HG03025 (cell line): Measurements from ENCODE around the gene CYB561.

Source experiments
- ATAC-seq: cut with Tn5 transposase; IDR thresholded peaks from one replicate; pipeline ENCODE4 v1.9.1; 2021; ENCODE audit warnings: mild to moderate bottlenecking, moderate library complexity; ENCODE audit not compliant: unreplicated experiment, low FRiP score

CYB561 gene

DNA sequence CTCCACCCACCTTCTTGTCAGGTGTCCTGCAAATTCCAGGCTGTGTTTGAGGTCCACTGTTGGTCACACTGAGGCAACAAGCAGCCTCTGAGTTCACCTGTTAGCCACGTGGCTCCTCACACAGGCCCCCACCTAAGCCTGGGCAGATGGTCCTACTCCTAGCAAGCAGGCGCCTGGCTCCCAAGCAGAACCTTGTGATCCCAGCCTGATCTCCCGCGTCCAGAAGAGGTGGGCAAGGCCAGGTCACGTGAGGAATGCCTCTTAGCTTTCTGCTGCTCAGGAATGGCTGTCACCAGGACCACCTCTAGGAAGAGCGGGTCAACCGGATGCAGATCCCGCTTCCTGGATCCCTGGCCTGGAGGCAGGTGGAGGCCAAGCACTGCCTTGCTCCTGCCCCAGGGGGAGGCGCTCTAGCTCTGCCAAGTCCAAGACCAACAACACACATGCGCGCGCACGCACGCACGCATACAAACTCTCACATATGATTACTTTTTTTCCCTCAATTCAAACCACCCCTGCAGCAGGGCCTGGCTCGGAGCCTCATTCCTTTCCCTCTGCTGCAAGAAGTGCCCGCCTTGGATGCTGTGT, 9.5 kb downstream of the CYB561 start:
- no peak for ATAC-seq

DNA sequence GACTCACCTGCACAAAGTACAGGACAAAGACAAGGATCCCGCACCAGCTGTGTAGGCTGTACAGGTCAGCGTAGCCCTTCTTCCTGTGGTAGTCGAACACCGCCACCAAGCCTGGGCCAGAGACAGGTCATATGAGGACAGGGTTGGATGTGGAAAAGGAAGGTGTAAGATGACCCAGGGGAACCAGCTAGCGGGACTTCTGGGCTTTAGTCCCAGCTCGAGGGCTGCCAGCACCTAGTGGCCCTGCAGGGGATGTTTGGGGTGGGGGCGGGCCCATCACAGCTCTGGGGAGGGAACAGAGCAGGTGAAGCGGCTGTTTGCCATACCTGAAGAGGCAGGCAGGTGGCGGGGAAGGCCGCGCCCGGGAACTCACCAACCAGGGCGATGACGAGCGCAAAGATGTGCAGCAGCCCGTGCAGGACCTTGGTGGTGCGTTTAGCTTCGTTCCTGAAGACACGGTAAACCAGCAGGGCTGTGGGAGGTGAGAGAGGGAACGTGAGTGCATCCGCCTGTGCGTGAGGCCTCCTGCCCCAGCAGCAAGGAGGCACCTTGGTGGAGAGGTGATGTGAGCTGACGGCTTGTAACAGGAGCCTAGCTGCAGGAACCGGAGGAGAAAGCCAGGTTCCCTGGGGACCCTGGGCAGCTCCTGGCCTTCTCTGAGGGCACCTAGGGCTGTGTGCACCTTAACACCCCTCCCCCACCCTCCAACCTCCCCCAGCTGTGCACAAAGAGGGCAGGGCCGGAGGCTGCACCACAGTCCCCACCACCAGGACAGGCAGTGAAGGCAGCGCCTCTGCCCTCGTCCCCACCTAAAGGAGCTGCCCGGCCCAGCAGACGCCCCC, 10.2 kb downstream of the CYB561 start:
- no peak for ATAC-seq

DNA sequence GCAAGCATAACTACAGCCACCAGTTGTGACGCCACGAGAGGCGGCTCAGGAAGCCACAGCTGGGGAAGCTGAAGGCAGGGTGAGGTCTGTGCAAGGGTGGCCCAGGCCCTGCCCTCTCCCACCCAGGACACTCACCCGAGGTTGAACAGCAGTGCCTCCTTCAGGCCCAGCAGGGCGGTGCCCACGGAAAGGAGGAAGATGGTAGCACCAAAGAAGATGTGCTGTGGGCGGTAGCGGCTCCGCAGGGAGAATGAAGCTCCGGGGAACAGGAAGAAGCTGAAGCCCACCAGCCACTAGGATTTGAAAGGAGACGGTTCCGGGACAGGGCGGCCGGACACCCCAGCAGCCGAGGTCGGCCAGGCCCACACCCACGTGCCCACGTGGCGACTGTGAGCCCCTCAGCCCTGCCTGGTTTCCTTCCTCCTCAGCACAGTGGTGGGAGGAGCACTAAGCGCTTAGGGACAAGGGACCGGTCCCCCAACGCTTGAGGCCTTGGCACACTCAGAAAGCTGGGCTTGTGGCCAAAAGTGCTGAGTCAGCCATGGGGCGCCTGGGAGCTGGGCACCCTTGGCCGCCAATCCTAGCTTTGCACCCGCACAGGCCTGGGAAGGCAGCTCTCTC, 11.0 kb downstream of the CYB561 start:
- no peak for ATAC-seq

DNA sequence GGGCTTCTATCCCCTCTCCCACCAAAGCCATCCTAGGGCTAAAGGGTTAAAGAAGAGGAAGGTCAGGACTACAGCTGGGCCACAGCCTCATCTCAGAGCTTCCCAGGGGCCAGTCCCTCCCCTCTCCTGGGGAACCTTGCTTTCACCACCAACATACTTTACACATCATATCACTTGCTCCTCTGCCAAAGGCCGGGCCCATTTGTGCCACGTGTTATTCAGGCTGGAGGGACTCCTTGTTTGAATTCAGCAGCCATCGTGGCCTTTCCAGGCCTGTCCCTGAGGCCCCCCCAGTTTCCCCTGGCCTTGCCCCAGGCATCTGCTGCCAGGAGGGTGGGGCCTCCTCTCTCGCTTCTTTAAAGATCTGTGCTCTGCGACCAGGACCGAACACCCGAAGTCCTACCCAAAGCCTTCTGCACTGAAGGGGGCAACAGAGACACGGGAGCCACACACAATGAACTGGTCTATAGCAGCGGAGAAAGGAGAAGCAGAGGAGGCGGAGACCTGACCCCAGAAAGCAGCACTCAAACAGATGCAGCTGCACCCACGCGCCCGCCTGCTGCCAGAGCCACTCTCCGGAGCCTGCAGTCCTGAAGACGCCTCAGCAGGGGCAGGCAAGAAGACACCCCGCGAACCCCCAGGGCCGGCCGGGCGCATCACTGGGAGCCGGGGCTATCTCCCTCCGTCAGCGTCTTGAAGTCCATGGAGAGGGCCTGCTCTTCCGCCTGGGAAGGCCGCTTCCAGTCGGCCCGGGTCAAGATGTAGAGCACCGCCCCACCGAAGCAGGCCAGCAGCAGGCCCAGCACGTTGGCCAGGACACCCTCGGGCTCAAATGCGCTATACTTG, 12.1 kb downstream of the CYB561 start:
- ATAC-seq: no peak

DNA sequence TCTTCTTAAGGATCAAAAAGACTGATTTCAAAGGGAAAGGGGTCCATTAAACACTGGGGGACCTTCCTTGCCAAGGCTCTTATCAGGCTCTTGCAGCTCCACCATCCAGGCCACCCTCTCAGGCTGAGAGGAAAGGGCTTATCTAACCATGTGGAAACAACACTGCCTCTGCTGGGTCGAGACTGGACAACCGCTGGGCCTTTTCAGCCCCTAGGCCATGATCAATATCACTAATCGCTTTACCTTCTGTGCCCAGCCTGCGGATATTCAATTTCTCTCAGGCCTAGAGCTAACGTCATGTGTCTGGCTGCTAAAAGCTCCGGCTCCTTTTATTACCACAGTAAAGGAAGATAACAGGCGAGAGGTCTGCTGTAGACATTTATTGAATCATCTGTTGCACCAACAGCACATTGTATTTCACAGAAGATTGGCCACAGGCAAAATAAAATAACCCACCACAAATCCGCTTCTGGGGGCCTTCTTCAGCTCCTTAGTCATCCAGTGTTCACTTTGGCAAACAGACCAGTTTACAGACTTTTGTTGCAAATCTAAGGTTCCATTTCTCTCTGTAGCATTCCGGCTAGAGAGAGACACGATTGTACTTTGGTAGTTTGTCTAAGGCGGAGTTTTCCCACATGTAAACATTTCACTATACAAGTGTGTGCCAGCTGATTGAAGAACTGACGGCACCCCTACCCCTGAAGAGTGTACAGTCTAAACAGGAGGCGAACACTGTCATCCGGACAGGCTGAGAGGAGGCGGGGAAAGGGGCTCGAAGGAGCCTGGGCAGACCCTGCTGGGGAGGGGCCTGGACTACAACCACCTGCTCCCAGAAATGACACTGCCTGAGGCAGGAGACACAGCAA, 13.9 kb downstream of the CYB561 start:
- ATAC-seq: no peak

DNA sequence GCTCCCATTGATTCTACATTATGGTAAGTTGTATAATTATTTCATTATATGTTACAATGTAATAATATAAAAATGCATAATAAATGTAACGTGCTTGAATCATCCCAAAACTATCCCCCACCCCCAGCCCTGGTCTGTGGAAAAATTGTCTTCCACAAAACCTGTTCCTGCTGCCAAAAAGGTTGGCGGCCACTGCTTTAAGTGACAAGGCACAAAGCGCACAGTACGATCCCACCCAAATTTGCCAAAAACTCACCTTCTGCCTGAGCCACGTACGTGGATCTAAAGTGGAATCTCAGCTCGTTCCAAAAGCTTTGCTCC, 14.5 kb downstream of the CYB561 start:
- no peak for ATAC-seq

DNA sequence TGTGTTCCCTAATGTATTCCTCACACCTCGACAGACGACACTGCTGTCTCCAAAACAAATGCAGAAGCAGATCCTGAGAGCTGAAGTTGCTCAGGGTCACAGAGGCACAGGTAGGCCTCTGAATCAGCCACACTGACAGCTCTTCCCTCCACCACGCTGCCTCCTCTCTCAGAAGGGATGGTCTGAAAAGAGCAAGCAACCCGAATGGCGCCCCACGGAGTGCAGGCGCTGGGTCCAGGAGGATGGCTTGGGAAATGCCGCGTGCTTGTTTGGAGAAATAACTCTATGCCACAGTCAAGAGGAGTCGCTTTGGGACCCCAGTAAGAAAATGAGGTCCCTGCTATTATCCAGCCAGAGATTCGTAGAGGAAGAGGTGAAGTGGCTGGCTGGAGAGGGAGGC, 15.9 kb downstream of the CYB561 start:
- ATAC-seq: no peak

DNA sequence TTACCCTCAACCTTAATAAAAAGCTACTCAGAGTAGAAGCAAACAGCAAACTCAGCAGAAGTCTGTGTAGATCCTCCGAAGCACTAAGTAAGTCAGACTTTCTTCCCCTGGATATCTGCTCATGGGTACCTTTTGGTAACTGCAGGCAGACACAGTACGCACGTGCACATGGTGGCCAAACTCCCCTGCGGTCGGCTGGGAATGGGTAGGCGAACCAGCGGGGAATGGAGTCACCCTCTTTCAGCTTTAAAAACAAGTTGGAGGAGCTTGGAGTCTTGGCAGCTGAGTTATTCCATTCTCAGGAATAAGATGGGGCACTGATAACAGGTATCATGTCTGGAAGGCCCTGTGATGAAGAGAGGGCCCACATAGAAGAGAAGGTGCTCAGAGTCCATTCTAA, 16.3 kb downstream of the CYB561 start:
- no peak for ATAC-seq

DNA sequence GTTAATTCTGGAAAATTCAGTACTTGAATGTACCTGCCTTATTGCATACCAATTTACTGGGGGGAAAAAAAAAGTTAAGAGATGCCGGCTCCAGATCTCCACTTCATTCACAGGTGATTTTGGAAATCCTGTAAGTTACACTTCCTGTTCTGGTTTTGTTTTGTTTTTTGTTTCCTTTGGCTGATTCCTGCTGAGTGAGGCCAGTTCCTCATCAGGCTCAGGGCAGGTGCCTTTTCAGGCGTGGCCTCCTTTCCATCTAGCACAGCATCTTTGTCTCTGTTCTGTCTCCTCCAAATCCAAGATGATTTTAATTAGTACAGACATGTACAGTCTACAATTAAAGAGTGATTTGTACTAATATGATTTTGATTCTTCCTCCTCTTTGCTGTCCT, 19.2 kb downstream of the CYB561 start:
- no peak for ATAC-seq

DNA sequence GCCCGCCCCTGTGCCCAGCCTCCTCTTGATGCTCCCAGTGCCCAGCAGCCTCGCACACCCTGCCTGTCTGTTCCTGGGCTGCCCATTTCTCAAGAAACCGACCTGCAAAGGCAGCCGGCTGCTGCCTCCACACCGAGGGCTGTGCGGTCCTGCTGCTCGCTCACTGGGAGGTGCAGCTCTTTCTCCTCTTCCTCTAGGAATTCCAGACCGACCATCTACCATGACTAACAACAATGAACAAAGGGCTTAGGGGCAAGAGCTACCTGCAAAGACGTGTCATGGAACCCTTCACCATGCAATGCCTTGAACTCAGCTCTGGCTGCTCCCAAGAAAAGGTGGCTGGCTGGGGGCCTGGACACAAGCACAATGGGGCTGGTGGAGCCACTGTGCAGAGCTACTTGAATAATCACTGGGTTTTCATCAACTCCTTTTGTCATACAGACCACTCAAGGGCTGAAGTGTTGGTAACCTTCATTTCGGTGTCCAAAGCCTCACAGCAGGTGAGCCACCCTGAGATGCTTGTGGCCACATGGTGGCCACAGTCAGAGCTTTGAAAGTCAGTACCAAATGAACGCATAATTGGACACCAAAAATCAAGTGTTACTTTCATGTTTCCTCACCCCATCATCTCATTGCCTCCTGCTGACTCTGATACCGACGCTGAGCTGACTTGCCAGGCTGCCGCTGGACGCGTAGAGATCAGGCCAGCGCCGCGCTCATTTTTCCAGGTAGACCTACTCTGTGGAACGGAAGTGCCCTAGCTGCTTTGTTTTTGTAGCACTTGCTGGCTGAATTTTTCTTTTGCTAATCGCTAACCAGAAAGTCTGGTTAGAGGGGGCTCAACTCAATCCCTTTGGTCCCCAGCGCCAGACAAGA, 19.8 kb downstream of the CYB561 start:
- no peak for ATAC-seq

DNA sequence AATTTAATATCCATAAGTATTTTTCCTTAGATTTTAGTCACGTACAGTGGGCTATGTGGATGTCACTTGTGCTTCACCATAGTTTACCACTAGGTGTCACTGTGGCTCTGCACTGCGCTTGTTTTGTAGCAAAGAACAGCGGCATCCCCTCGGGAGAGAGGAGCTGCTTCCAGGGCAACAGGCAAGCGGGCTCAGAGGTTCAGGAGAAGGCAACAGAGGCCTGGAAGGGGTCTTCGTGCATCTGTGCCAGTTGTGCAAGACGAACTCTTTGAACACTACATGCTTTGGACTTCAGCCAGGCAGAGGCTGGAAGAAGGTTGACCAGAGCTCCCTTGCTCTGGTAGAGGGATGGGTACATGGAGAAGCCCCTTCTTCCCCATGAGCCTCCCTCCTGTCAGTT, 20.6 kb downstream of the CYB561 start:
- no peak for ATAC-seq

DNA sequence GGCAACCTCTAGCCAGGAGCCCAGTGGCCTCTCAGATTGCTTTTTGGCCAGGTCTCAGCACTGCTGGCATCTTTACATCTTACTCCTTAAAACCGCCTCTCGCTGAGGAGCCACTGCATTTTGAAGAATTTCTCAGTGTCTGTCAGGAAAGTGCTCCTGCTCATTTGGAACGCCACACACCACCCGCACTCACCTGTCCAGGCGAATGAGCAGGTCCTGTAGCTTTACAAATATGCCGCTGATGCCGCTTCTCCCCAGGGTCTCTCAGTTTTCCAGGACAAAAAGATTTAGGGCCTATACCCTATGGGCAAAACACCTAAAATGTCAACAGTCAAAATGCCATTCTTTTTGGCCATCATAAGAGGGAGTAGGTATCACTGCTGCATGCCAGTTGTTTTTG, 22.1 kb downstream of the CYB561 start:
- ATAC-seq: no peak

DNA sequence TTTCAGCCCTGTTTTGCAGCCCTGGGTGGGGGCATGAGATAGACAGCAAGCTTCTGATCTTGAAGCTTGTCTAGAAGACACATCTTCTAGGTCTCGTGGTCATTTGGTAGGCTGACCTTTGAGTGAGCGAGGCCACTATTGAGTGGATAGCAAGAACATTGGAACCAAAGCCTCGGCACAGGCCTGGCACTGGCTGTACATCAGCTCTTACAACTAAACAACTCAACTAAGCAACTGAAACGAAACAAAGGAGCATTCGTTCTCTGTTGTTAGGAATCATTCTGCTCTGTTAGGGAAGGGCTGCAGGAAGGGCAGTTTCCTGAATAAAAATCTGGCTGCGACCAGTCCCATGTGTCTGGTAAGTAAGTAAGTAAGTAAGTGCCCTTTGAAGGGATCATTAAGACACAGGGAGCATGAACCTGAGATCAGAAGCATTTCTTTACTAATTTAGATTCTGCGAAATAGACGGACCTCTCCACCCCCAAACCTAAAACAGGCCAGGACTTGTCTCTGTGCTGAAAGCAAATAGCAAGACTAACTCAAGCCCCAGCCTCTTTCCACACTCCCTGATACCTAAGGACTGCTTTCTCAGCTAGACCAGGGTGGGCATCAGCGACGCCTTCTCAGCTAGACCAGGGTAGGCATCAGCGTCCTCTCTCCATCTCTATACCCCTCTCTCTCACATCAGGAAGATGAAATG, 22.7 kb downstream of the CYB561 start:
- ATAC-seq: no peak

DNA sequence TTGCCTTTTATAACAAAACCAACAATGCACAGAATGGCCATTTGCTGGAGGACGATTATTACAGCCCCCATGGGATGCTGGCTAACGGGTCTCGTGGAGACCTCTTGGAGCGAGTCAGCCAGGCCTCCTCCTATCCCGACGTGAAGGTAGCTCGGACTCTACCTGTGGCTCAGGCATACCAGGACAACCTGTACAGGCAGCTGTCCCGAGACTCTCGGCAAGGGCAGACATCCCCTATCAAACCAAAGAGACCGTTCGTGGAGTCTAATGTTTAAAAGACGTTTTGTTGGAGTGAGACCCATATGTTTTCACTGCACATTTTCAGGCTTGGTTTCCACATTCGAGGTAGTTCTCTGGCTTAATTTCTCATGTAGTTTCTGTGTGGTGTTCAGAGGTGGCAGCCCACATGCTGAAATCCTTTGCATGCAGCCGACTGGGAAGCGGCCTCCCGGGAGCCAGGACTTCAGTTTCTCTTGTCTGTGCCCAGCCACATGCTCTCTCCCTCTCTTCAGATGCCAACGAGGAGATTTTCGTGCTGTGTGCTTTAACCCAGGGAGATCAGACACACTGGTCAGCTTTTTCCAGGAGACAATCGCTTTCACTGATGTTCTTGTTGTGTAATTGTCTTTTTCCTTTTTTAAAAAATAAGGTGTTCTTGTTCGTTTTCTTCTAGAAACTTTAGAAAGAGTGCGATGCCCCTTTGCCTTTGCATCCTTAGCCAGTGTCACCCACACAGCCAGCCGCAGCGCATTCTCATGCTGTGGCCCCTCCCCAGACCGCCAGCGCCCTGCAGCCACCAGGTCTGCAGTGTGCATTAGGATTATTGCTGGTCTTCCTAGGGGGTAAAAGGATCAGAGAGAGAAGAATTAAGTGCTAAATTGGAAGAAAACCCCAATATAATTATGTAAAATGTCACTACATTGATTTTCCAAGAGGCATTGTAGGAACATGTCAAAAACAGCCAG, 24.1 kb downstream of the CYB561 start:
- ATAC-seq: no peak

DNA sequence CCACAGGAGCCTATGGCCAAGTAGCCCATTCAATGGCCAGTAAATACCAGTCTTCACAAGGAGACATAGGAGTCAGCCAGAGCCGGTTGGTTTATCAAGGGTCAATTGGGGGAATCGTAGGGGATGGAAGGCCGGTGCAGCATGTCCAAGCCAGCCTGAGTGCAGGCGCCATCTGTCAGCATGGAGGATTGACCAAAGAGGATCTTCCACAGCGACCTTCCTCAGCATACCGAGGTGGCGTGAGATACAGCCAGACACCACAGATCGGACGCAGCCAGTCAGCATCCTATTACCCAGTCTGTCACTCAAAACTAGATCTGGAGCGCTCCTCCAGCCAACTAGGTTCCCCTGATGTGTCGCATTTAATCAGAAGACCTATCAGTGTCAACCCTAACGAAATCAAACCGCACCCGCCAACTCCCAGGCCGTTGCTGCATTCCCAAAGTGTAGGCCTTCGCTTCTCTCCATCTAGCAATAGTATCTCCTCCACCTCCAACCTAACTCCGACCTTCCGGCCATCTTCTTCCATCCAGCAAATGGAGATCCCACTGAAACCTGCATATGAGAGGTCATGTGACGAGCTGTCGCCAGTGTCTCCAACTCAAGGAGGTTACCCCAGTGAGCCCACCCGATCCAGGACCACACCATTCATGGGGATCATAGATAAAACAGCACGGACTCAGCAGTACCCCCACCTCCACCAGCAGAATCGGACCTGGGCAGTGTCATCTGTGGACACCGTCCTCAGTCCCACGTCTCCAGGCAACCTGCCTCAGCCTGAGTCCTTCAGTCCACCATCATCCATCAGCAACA, 25.0 kb downstream of the CYB561 start:
- no peak for ATAC-seq

DNA sequence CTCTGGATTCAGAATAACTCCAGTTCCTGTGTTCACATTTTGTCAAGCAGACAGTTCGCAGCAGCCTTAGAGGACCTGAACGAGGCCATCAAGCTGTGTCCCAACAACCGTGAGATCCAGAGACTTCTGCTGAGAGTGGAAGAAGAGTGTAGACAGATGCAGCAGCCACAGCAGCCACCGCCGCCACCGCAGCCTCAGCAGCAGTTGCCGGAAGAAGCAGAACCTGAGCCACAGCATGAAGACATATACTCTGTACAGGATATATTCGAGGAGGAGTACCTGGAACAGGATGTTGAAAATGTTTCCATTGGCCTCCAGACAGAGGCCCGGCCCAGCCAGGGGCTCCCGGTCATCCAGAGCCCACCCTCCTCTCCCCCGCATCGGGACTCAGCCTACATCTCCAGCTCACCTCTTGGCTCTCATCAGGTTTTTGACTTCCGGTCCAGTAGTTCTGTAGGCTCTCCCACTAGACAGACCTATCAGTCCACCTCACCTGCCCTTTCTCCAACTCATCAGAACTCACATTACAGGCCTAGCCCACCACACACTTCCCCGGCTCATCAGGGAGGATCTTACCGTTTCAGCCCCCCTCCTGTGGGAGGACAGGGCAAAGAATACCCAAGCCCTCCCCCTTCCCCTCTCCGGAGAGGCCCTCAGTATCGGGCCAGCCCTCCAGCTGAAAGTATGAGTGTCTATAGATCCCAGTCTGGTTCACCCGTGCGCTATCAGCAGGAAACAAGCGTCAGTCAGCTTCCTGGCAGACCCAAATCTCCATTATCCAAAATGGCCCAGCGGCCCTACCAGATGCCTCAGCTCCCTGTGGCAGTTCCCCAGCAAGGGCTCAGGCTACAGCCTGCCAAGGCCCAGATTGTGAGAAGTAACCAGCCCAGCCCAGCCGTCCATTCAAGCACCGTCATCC, 25.9 kb downstream of the CYB561 start:
- no peak for ATAC-seq
